HG03139 (cell line): ENCODE data around the gene TST.
A peak's percentile ranks its signal among the peaks of the same experiment; 100 is the strongest.

Source experiments
- ATAC-seq: cut with Tn5 transposase; IDR thresholded peaks from one replicate; pipeline ENCODE4 v1.9.1; 2021; ENCODE audit not compliant: unreplicated experiment

TST gene

DNA sequence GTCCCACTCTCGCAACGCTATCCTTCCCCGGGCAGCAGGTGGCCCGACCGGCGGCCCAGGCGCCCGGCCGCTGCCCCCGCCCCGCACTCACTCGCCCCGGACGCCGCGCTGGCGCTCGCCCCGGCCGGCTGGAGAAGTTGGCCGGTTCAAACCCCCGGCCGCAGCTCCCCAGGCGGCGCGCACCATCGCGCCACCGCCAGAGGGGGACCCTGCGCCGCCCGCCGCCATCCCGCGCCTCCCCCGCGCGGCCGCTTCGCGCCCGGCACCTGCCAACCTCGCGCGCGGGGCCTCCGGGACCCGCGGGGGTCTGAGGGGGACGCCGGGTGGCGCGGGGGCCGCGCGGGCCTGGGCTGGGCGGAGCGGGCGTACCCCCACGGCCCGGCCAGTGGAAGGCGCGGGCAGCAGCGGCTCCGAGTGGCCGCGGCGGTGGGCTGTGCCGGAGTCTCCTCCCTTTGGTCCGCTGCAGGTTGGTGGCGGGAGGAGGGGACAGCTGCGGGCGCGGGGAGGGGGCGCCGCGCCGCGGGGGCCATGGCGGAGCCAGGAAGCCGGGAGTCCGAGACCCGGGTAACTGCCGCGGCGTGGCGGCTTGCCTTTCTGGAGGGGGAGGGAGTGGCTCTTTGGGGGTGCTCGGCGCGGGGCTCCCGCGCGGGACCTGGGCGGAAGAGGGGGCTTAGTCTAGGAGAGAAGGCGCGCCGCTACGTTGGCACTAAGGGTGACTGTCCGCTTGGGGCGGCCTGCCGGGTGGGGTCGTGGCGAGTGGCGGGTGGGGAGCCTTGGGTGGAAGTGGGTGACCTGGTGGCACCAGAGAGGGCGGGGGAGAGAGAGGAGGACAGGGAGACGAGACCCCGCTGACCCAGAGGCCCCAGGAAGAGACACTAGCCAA lies at the start of gene TST, which contains the start of gene MPST:
TST (minus strand) TSS at position 139 of the 883 bp plus-strand sequence. CDS start 715 bp downstream, outside the sequence.
MPST (plus strand) TSS at position 434 of the 883 bp plus-strand sequence; CDS start at position 529, 95 bp downstream.
- peak; percentile 61 for ATAC-seq

DNA sequence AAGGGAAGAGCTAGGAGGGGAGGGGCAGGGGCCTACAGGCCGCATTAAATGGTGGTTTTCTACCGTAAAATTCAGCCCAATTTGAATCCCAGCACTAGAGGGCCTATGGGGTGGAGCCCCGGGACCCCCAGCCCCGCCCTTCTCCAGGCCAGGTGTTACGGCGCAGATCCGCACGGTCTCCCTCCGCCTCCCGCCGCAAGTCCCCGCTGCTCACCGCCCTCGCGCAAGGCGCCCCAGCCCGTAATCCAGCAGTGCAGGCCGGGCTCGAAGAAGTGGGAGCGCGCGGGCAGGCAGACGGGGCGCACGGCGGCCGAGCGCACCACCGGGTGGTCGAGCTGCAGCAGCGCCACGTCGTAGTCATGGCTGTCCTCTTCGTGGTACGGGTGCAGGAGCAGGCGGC lies 49.6 kb upstream of the TST start:
- no peak for ATAC-seq

DNA sequence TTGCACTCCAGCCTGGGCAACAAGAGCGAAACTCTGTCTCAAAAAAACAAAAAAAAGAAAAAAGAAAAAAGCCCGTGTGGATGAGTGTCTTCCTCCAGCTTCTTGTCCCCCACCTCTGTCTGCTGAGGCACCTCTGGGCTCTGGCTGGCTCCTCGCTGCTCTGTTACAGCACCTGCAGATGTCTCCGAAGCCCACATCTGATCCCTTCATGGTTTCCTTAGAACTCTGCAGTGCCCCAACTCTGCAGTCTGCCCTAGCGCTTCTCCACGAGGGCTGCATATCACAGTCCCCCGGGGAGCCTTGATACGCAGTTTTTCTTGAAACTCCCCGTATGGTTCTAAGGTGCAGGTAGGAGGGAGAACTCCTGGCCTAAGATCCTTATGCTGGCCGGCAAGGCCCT lies 48.2 kb upstream of the TST start:
- ATAC-seq, result no peak

DNA sequence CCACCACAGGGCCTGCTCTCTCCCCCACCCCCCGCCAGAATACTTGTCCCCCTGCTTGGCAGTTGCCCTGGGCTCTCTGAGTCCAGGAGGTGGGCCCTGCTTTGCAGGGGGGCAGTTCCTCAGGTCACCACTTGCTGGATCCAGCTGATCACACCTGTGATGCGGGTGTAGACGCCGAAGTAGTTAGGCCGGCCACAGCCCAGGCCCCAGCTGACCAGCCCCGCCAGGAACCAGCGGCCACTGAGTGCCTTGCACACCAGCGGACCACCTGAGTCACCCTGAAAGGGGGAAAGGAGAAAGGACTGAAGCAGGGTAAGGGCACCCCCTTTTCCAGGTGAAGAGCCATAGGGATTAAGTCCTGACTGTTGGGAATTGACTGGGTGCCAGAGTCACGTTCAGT lies 46.7 kb upstream of the TST start:
- no peak for ATAC-seq

DNA sequence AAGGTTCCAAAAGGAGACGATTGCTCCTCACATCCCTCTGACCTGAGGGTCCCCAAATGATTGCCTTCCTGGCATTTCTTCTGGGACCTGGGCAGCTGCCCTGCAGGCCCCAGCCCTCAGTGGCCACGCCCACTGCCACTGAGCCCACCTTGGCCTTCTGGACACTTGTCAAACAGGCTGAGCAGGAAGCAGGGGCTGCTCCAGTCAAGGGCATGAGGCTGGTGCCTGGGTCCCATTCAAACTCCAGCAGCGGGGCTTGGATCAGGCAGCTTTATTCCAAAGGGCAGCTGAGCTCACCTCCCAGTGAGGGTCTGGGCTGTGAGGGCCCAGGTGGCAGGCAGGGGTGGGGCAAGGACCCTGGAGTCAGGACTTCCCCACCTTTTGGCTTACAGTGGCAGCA lies 45.9 kb upstream of the TST start:
- no peak for ATAC-seq

DNA sequence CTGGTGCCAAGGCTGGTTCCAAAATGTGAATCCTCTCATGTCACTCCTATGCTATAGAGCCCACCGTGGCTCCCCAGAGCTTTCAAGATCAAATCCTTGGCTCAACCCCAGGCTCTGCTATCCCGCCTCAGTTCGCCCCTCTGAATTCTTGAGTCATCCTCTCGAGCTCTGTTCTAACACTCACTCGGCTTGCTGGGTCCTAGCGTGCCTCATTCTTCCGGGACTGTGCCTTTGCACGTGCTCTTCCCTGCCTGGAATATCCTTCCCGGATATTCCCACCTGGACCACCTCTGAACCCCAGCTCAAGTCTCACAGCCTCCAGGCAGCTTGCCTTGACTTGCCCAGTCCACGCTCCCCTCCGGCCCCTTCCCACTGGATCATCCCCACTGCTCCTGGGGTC lies 45.3 kb upstream of the TST start:
- no peak for ATAC-seq

DNA sequence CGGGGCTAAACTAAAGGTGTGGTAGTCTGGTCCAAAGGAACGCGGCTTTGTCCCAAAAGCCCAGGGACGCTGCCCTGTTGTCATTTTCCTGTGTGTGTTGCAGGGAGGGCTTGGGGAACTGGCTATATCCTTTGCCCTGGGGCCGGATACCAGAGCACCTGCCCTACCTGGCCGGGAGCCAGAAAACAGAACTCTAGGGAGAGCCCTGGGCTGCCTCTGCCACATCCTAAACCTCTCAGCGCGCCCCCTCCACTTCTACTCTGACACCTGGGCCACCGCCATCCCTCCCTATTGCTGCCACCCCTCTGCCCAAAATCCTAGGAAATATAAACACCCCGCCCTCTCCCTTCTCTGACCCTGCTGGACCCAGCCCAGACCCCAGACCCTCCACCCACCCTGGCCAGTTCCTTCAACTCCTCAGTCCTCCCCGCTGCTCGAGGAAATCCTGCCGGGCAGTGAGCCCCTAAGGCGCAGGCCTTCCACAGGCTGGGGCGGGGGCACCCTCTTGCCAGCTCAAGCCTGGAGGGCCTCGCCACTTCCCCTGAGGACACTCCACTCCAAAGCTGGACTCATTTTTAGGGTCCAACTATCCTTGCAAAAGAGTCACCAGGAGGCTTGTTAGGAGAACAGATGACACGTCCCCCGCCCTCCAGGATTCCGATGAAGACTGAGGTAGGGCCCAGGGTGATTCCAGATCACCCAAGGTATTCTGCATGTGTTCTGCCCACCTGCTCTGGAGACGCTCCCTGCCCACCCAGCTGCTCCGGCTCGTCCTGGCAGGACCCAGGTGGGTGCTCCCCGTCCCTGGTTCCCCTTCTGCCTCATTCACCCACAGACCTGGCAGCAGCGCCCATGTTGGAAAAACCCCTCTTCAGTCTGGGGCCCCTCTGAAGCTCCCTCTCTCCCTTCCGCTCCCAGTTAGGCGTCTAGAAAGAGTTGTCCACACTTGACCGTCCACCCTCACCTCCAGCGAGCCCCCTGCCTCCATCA lies 44.5 kb upstream of the TST start:
- no peak for ATAC-seq

DNA sequence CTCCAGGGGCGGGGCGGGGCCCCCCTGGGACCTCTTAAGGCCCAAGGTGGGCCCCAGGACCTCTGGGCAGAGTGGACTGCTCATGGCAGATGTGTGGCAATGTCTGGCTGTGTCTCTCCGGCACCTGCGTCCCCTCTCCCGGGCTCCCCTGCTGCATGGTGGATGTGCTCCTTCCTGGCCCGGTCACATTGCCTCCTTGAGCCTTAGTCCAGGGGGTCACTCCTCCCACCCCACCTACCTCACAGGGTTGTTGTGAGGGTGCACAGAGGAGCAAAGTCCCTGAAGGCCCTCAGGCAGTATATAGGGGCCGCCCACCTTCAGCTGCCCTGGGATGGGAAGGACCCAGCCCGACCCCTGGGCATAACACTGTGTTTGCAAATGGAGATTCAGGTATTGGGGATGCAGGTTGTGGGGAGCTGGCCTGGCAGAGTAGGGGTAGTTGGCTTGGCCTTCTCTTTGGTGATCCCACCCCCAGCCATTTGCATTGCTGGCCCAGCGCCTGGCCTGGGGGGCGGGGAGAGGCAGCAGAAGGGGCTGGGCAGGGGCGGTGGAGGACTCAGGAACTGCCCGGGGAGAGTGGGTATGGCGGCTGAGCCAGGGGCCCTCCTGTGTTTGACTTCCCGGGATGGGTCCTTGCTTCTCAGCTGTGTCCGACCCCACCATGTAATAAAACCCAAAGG lies 43.6 kb upstream of the TST start:
- ATAC-seq, result no peak

DNA sequence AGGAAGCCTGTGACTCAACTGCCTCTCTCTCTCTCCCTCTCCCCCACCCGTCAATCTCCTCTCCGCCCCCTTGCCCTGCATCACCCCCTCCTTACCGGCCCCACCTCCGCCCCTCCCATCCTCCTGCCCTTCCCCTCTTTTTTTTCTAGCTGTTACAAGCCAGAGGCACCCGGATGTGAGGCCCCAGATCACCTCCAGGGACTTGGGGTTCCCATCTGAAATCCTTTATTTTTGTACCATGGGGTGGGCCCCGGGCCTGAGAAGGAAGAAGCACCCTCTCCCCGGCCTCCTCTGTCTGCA lies 43.1 kb upstream of the TST start:
- ATAC-seq, result no peak

DNA sequence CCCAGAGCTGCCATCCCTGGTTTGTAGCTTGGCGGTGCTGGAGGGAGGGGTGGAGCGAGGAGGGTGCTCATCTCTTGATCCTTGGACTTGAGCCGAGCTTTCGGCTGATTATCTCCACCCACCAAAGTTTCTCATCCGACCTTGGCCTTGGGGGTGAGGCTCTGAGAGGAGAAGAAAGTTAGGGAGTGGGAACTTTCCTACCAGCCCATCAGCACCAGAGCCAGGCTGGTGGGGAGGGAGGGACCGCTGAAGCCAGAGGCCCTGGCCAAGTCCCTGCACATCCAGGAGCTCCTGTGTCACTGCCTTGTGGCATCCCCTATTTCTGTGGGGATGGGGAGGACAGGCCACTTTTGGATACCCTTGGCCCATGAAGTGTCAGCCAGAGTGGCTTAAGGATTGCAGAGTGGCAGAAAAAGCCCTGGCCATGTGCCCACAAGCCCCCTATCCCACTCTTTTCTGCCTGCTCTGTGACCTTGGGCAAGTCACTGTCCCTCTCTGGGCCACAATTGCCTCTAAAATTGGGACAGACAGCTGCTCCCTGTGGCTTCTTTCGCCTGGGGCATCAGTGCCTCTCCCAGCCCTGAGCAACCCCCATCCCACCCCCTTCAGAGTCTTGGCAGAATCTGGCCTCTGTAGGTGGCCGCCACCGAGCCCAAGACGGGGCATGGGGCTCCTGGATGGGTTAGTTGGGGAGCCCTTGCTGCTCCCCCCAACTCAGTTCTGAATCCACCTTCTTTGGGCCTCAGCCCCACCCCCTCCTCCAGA lies 42.5 kb upstream of the TST start:
- no peak for ATAC-seq

DNA sequence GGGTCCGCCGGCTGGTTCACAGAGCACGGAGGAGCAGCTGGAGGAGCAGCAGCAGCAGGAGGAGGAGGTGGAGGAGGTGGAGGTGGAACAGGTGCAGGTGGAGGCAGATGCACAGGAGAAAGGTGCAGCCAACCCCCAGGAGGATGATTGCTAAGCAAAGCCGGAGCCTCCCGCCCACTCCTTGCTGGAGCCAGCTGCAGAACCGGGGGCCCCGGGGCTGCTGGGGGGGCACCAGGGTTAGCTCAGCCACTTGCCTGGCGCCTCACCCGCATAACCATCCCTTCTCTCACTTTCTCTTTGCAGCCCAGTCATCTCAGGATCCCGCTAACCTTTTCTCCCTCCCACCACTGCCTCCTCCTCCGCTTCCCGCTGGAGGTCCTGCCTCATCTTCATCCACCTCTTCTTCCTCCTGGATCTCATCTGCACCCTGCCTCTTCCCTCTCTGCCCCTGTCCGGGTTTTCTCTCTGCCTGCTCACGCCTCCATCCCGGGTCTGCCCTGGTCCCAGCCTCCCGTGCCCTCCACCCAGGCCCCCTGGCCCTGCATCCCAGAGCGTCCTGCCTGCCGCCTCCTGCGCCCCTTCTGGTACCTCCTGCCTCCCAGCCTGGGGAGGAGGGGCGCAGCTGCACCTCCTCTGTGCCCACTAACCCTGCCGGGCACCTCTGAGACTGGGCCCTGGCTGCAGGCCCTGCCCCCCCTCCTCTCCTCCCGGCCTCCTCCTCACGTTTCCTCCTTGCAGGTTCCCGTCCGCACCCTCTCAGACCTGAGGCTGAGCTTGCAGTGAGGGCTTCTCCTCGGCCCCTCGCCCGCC lies 41.8 kb upstream of the TST start:
- no peak for ATAC-seq

DNA sequence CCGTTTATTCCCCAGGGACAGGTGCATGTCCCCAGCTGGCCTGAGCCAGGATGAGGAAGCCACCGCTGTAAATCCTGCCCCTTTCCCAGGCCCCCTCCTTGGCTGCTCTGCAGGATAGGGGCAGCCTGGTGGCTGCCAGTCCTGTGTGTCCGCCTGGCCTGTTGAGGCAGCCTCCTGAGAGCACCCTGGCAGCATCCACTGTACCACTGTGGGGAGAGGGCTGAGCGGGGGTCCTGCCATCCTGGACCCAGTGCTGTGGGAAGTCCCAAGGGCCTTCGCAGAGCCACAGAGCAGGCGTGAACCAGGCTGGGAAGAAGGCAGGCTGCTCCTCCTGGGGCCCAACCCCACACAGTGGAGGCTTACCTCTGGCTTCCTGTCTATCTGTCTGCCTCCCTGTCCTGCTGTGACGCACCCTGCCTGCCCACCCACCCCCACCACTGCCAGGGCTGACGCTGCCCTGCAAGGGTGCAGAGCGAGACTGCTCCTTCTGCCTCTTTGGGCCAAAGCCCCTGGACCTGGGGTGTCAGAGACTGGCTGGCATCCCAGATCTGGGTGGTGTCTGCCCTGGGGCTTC lies 40.7 kb upstream of the TST start:
- ATAC-seq, result no peak

DNA sequence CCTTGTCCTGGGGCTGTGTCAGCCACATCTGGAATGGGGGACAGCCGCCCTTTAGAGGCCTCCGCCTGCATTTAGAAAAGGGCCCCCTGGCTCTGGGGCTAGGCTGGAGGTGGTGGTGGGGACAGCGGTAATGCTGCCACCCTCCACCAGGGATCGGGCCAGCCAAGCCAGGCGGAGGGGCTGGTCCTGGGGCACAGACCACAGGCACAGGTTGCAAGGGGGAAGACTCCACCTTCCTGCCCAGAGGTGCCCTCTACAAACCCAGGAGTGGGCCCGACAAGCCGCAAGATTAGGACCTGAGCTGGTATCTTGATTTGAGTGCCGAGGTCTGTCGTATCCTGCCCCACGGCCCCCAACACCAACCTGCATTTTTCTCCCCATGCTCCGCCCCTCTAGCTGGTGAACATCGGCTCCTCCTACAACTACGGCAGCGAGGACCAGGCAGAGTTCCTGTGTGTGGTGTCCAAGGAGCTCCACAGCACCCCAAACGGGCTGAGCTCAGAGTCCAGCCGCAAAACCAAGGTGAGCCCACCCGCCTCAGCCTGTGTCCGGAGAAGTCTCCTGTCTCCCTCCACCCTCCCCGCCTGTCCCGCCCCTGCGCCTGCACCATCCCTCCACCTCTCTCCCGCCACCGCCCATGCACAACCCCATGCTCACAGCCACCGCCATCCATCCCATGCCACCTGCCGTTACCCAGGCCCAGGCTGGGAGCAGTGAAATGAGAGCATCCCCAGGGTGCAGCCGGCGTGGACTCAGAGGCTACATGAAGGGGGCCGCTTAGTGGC lies 39.9 kb upstream of the TST start:
- no peak for ATAC-seq

DNA sequence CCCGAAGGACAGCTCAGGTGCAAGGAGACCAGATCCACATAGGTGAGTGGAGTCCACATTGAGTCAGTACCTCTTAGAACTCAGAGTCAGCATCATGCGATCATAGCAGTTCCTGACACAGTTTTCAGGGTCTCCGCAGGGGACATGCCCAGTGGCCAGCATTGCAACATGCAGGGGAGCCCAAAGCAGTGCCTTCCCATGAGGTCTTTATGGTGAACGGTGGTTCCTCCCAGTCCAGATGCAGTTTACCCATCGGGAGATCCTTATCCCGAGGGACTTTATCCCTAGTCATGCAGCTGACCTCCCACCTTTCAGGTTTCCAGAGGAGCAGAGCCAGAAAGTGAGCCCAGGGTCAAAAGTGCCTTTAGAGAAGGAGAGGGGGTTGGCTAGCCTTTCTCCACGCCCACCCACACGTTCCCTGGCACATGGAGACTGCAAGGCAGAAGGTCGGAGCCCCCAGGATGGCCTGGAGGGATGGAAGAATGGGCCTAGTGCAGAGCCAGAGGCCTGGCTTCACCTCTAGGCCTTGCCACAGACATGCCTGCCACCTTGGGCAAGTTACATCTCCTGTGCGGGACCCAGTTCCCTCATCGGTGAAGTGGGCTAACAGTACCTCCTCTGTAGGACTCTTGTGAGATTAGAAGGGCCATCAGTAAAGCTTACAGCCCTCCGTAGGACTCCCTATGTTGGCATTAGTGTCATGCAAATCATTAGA lies 38.7 kb upstream of the TST start:
- no peak for ATAC-seq

DNA sequence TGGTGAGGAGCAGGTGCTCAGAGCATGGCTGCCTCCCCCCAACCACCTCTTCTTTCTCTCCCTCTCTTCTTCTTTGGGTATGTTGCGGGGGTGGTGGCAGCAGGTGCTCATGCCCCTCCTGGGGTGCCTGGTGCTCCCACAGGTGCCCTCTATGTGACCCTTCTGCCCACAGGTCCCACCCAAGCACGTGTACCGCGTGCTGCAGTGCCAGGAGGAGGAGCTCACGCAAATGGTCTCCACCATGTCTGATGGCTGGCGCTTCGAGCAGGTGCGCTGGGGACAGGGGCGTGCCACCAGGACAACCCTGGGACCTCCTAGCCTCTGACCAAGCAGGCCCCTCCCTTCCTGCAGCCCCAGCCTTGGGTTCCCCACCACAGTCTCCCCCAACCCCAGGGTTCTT lies 38.0 kb upstream of the TST start:
- ATAC-seq, result no peak

DNA sequence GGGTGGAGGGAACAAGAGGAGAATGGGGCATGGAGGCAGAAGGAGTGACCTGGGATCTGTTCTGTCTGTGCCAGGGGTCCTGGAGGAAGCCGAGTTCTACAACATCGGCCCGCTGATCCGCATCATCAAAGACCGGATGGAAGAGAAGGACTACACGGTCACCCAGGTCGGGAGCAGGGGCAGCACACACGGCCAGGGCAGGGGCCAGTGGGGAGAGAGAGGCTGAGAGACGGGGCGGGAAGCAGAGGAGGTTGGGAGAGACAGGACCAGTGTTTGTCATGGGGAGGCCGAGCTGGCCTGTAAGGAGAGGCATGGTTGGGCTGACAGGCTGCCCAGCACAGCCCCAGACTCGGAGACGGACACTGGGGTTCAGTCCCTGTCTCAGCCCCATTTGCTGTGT lies 37.0 kb upstream of the TST start:
- no peak for ATAC-seq

DNA sequence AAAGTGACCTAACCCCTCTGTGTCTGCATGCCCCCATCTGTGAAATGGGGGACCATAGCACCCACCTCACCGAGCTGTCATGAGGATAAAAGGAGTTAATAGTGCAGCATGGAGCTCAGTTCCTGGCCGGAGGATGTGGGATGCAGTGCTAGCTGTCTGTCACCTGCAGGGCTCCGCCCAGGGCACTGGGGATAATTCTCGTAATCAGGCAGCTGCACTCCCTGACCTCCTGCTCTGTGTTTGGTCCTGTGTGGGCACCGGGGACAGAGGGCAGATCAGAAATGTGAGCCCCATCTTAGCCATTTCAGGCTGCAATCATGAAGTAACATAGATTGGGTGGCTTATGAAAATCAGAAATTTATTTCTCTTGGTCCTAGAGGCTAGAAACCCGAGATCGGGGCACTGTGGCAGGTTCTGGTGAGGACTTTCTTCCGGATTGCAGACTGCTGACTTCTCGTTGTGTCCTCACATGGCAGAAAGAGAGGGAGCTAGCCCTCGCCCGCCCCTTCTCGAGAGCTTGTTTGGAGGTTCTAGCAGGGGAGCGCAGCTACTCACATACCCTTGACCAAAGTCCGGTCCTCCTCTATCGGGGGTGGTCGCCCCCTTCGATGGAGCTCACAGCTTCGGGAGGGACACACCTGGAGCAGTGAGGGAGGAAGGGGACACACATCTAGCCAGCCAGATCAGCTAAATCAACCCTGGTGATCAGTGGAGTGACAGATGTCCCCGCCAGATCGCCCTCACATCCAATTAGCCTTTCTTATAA lies 35.5 kb upstream of the TST start:
- no peak for ATAC-seq
